WTC11 (cell line): ENCODE measurements around the gene HIF3A. TPM values are rescaled to one million over a fixed set of nuclear protein-coding genes. Genes with fewer than 3 reads are reported as not detected.

ENCODE experiments used
- ATAC-seq: fragments of 200-7000 bp; cut with Tn5 transposase; 2 replicates; pipeline ENCODE4 v1.10.0; 2021; ENCODE audit warnings: mild to moderate bottlenecking, moderate library complexity
- CTCF ChIA-PET: fragments of 300-600 bp; sonication (Branson Sonifier 250); formaldehyde crosslinking; loops from one replicate; lab custom pipeline; 2021; ENCODE audit warnings: antibody characterized with exemption; lab: Charles Lee
- POLR2A ChIA-PET: fragments of 350-600 bp; sonication (Branson Sonifier 250); formaldehyde crosslinking; loops from one replicate; lab custom pipeline; 2021; ENCODE audit warnings: antibody characterized with exemption; lab: Charles Lee
- DNase-seq: peaks from one replicate; pipeline ENCODE4 v3.0.0; 2021; ENCODE audit warnings: low spot score
- H3K27ac Mint-ChIP-seq: 2 replicates; pipeline ENCODE4 v1.8.0; 2021; ENCODE audit warnings: mixed read lengths
- H3K27me3 Mint-ChIP-seq: 2 replicates; pipeline ENCODE4 v1.8.0; 2021; ENCODE audit warnings: low read depth, mild to moderate bottlenecking, moderate library complexity, mixed read lengths
- H3K36me3 Mint-ChIP-seq: 2 replicates; pipeline ENCODE4 v1.8.0; 2021; ENCODE audit warnings: mixed read lengths
- H3K4me1 Mint-ChIP-seq: 2 replicates; pipeline ENCODE4 v1.8.0; 2022; ENCODE audit warnings: mixed read lengths
- H3K4me3 Mint-ChIP-seq: 2 replicates; pipeline ENCODE4 v1.8.0; 2021; ENCODE audit warnings: mild to moderate bottlenecking, moderate library complexity, mixed read lengths
- H3K9me3 Mint-ChIP-seq: 2 replicates; pipeline ENCODE4 v1.8.0; 2021; ENCODE audit warnings: mixed read lengths
- CTCF ChIP-seq: fragments of 200-600 bp; IDR thresholded peaks from 2 replicates; pipeline ENCODE4 v1.8.0; 2022; ENCODE audit warnings: antibody characterized with exemption
- FOXP4 ChIP-seq: sonication (generic); formaldehyde crosslinking; IDR thresholded peaks from 2 replicates; pipeline ENCODE4 v1.8.0; 2022; ENCODE audit warnings: mild to moderate bottlenecking, missing genetic modification reagents
- GTF2I ChIP-seq: fragments of 250-450 bp; sonication (Bioruptor Pico); conservative IDR thresholded peaks from 2 replicates; pipeline ENCODE4 v1.4.0; 2021; ENCODE audit warnings: mild to moderate bottlenecking
- HMGXB4 ChIP-seq: sonication (generic); formaldehyde crosslinking; IDR thresholded peaks from 2 replicates; pipeline ENCODE4 v1.8.1; 2023; ENCODE audit warnings: mild to moderate bottlenecking, moderate library complexity, missing genetic modification reagents
- IRF2 ChIP-seq: sonication (generic); formaldehyde crosslinking; IDR thresholded peaks from 2 replicates; pipeline ENCODE4 v1.8.0; 2022; ENCODE audit warnings: low read depth, missing genetic modification reagents, borderline replicate concordance
- MXD4 ChIP-seq: fragments of 250-450 bp; sonication (Bioruptor Pico); IDR thresholded peaks from 2 replicates; pipeline ENCODE4 v1.8.0; 2021; ENCODE audit warnings: mild to moderate bottlenecking, moderate library complexity, borderline replicate concordance
- MYBL2 ChIP-seq: sonication (generic); formaldehyde crosslinking; IDR thresholded peaks from 2 replicates; pipeline ENCODE4 v1.8.1; 2023; ENCODE audit warnings: mild to moderate bottlenecking, moderate library complexity, missing genetic modification reagents
- NFE2L1 ChIP-seq: sonication (generic); formaldehyde crosslinking; IDR thresholded peaks from 2 replicates; pipeline ENCODE4 v1.8.1; 2023; ENCODE audit warnings: missing genetic modification reagents
- PRDM15 ChIP-seq: sonication (generic); formaldehyde crosslinking; IDR thresholded peaks from 2 replicates; pipeline ENCODE4 v1.8.0; 2022; ENCODE audit warnings: missing genetic modification reagents
- TEAD1 ChIP-seq: sonication (generic); formaldehyde crosslinking; IDR thresholded peaks from 2 replicates; pipeline ENCODE4 v1.8.0; 2022; ENCODE audit warnings: mild to moderate bottlenecking, missing genetic modification reagents
- USF1 ChIP-seq: sonication (generic); formaldehyde crosslinking; IDR thresholded peaks from 2 replicates; pipeline ENCODE4 v1.8.0; 2022; ENCODE audit warnings: mild to moderate bottlenecking, missing genetic modification reagents
- ZNF232 ChIP-seq: sonication (generic); formaldehyde crosslinking; IDR thresholded peaks from 2 replicates; pipeline ENCODE4 v1.8.0; 2022; ENCODE audit warnings: mild to moderate bottlenecking, missing genetic modification reagents
- total RNA-seq: library from RNA; stranded (reverse); gene quantifications from 3 replicates; pipeline ENCODE4 v1.2.3, GENCODE V29; 2021

The HIF3A gene
- total RNA-seq, 1 experiment from 2014 or later = 31.8 TPM

- TF ChIP-seq HMGXB4 (CRISPR knock-in tag) = peak; percentile 98
- TF ChIP-seq NFE2L1 (CRISPR knock-in tag) = 0 out of 2 replicates have a peak, but pooled peaks have one; percentile 12
- peak; percentile 23; the same call in 1 of the 2 replicates for TF ChIP-seq TEAD1 (CRISPR knock-in tag)
- no peak for TF ChIP-seq IRF2 (CRISPR knock-in tag)
- TF ChIP-seq USF1 = peak; percentile 47; the same call in 1 of the 2 replicates
- peak; percentile 82 for TF ChIP-seq ZNF232 (CRISPR knock-in tag)
- TF ChIP-seq FOXP4 (CRISPR knock-in tag) = no peak
- TF ChIP-seq, all 79 proteins: peak for 20
Observed at GRCh38 chr19:46346821-46347571, 50.2 kb downstream of the HIF3A start, which contains the start of gene PPP5C (continued).

GRCh38 chr19:46347572-46347883 lies 50.7 kb downstream of the HIF3A start:
- DNase-seq (no peak), ATAC-seq (no peak)
- no peak for TF ChIP-seq MYBL2 (CRISPR knock-in tag)
- 0 out of 2 replicates have a peak, but pooled peaks have one; percentile 7 for TF ChIP-seq CTCF
- ChIA-PET POLR2A (interaction anchor here (0.7 kb wide), 2 partner anchors 10 to 885 kb away, joined by 4 to 5 read pairs; no protein-coding TSS in a partner anchor), CTCF (interaction anchor here (0.6 to 2.9 kb wide), 11 partner anchors 9 to 655 kb away, joined by 3 to 35 read pairs (median 5); partner anchors contain the start of genes CALM3 and QPCTL)
- Mint-ChIP-seq H3K4me1 (peaks cover 54% of the 10 kb centered on the region), H3K9me3 (no peaks in the 10 kb centered on the region), H3K36me3 (peaks cover 13% of the 10 kb centered on the region), H3K27ac (peak overlapping the region; percentile 71), H3K4me3 (peak overlapping the region; percentile 92), H3K27me3 (no peaks in the 10 kb centered on the region)

GRCh38 chr19:46347985-46348384 lies 51.1 kb downstream of the HIF3A start:
- TF ChIP-seq MXD4 (CRISPR knock-in tag) (no peak), PRDM15 (CRISPR knock-in tag) (no peak), GTF2I (0 out of 2 replicates have a peak, but pooled peaks have one; percentile 10)
- H3K4me3 Mint-ChIP-seq = peak overlapping the region; percentile 92
- H3K36me3 Mint-ChIP-seq = peaks cover 13% of the 10 kb centered on the region
- CTCF ChIA-PET = interaction anchor here (0.6 to 2.9 kb wide), 7 partner anchors 25 to 655 kb away, joined by 3 to 35 read pairs (median 5); partner anchors contain the start of genes CALM3 and QPCTL
- no peaks in the 10 kb centered on the region for H3K9me3 Mint-ChIP-seq
- POLR2A ChIA-PET = interaction anchor here (0.7 to 1.1 kb wide), 3 partner anchors 9 to 885 kb away, joined by 4 to 6 read pairs (median 5); no protein-coding TSS in a partner anchor
- no peaks in the 10 kb centered on the region for H3K27me3 Mint-ChIP-seq
- ATAC-seq = no peak
- peaks cover 54% of the 10 kb centered on the region for H3K4me1 Mint-ChIP-seq
- H3K27ac Mint-ChIP-seq = peak overlapping the region; percentile 71
- DNase-seq = no peak
